Calu3 (cell line): ENCODE results near the gene GPD1L. TPM values are rescaled to one million over a fixed set of nuclear protein-coding genes. Genes with fewer than 3 reads are reported as not detected.

Source experiments
- BruUV-seq: library from RNA; stranded (reverse); fragments of 400-500 nt; replicated peaks from 2 replicates; lab custom pipeline; 2021; lab: Mats Ljungman, UMichigan
- CTCF ChIA-PET: fragments of 300-600 bp; sonication (Branson Sonifier 250); formaldehyde crosslinking; loops from one replicate; lab custom pipeline; 2022; ENCODE audit warnings: antibody characterized with exemption; lab: Charles Lee
- DNase-seq: peaks from one replicate; pipeline ENCODE4 v3.0.0; 2022
- H3K27ac Mint-ChIP-seq: one replicate; pipeline ENCODE4 v1.8.0; 2022; ENCODE audit warnings: mixed read lengths; ENCODE audit not compliant: unreplicated experiment
- H3K27me3 Mint-ChIP-seq: one replicate; pipeline ENCODE4 v1.8.0; 2022; ENCODE audit warnings: mixed read lengths; ENCODE audit not compliant: unreplicated experiment
- H3K36me3 Mint-ChIP-seq: one replicate; pipeline ENCODE4 v1.8.0; 2022; ENCODE audit warnings: mild to moderate bottlenecking, moderate library complexity, mixed read lengths; ENCODE audit not compliant: insufficient read depth, unreplicated experiment
- H3K4me1 Mint-ChIP-seq: one replicate; pipeline ENCODE4 v1.8.0; 2022; ENCODE audit warnings: mild to moderate bottlenecking, low read depth, mixed read lengths; ENCODE audit not compliant: unreplicated experiment
- H3K4me3 Mint-ChIP-seq: one replicate; pipeline ENCODE4 v1.8.0; 2022; ENCODE audit warnings: mild to moderate bottlenecking, low read depth, moderate library complexity, mixed read lengths; ENCODE audit not compliant: unreplicated experiment
- H3K9me3 Mint-ChIP-seq: one replicate; pipeline ENCODE4 v1.8.0; 2022; ENCODE audit warnings: low read depth, mixed read lengths; ENCODE audit not compliant: unreplicated experiment
- CTCF ChIP-seq: fragments of 200-600 bp; IDR thresholded peaks from one replicate; pipeline ENCODE4 v1.8.0; 2022; ENCODE audit warnings: antibody characterized with exemption; ENCODE audit not compliant: unreplicated experiment
- intact Hi-C: fragments of 100-400 bp; cut with micrococcal nuclease; formaldehyde crosslinking; loops from one replicate; pipeline ENCODE4 v1.10.0; 2022; ENCODE audit not compliant: unreplicated experiment
- total RNA-seq: library from RNA; stranded (reverse); gene quantifications from 2 replicates; pipeline ENCODE4 v1.2.3, GENCODE V29; 2022

Gene GPD1L
- total RNA-seq, 1 experiment from 2014 or later, result 13.4 TPM

GRCh38 chr3:32076566-32076965, 29.9 kb upstream of the GPD1L start:
- H3K4me3 Mint-ChIP-seq, result no peak overlapping the region
- H3K27ac Mint-ChIP-seq, result no peak overlapping the region
- H3K36me3 Mint-ChIP-seq, result no peaks in the 10 kb centered on the region
- CTCF ChIA-PET, result no interaction called here
- TF ChIP-seq CTCF, result no peak
- H3K9me3 Mint-ChIP-seq, result no peaks in the 10 kb centered on the region
- H3K4me1 Mint-ChIP-seq, result peaks cover 21% of the 10 kb centered on the region
- no peaks in the 10 kb centered on the region for H3K27me3 Mint-ChIP-seq
- intact Hi-C loops, result no loop called here
- no peak for DNase-seq
- no TSS peak for BruUV-seq

GRCh38 chr3:32077260-32078084, 28.9 kb upstream of the GPD1L start:
- H3K27ac Mint-ChIP-seq, result no peak overlapping the region
- DNase-seq, result no peak

GRCh38 chr3:32078085-32078634, 28.3 kb upstream of the GPD1L start:
- Mint-ChIP-seq H3K9me3 (no peaks in the 10 kb centered on the region), H3K36me3 (no peaks in the 10 kb centered on the region), H3K27ac (no peak overlapping the region), H3K4me1 (peaks cover 35% of the 10 kb centered on the region), H3K27me3 (no peaks in the 10 kb centered on the region), H3K4me3 (peak overlapping the region; percentile 29)
- TF ChIP-seq CTCF, result no peak
- CTCF ChIA-PET, result no interaction called here
- no TSS peak for BruUV-seq
- intact Hi-C loops, result no loop called here
- DNase-seq, result no peak

More at GRCh38 chr3:32077260-32078084, 28.9 kb upstream of the GPD1L start:
- no peak for TF ChIP-seq CTCF
- Mint-ChIP-seq H3K36me3 (no peaks in the 10 kb centered on the region), H3K4me3 (peak overlapping the region; percentile 29), H3K27me3 (no peaks in the 10 kb centered on the region), H3K4me1 (peaks cover 29% of the 10 kb centered on the region), H3K9me3 (no peaks in the 10 kb centered on the region)
- CTCF ChIA-PET, result no interaction called here
- intact Hi-C loops, result no loop called here
- no TSS peak for BruUV-seq

GRCh38 chr3:32078864-32079263, 27.6 kb upstream of the GPD1L start:
- no peaks in the 10 kb centered on the region for H3K36me3 Mint-ChIP-seq
- DNase-seq, result no peak
- H3K4me3 Mint-ChIP-seq, result no peak overlapping the region
- no peaks in the 10 kb centered on the region for H3K27me3 Mint-ChIP-seq
- CTCF ChIA-PET, result no interaction called here
- TF ChIP-seq CTCF, result no peak
- intact Hi-C loops, result no loop called here
- no peaks in the 10 kb centered on the region for H3K9me3 Mint-ChIP-seq
- H3K4me1 Mint-ChIP-seq, result peaks cover 35% of the 10 kb centered on the region
- H3K27ac Mint-ChIP-seq, result no peak overlapping the region
- no TSS peak for BruUV-seq
